HG03457 (cell line): Measurements from ENCODE around the gene RESF1.

Experiments used
- ATAC-seq: cut with Tn5 transposase; IDR thresholded peaks from one replicate; pipeline ENCODE4 v1.9.1; 2021; ENCODE audit warnings: moderate number of reproducible peaks; ENCODE audit not compliant: unreplicated experiment

RESF1 gene

GRCh38 chr12:32005496-32006125 is 46.4 kb downstream of the RESF1 start:
- ATAC-seq = no peak
